Peyer's patch (tissue), 4 donors: Measurements from ENCODE around the gene G6PC1. TPM values are rescaled to one million over a fixed set of nuclear protein-coding genes. Genes with fewer than 3 reads are reported as not detected.
A peak's percentile ranks its signal among the peaks of the same experiment; 100 is the strongest.
"Not testable (repeated sequence)": the region's sequence is repeated elsewhere in the genome, so short reads cannot be mapped to it uniquely, and the experiment has no call there.

ENCODE experiments used
- DNase-seq, 3 donors: peaks; one replicate each; pipeline ENCODE4 v3.0.0-alpha.2; 2017 to 2019
- H3K27ac ChIP-seq, 4 donors: fragments of 200-600 bp; sonication (generic); one replicate each; pipeline ENCODE4 v1.5.1; 2016 to 2019
- H3K27me3 ChIP-seq, 2 donors: fragments of 200-600 bp; sonication (generic); one replicate each; pipeline ENCODE4 v1.5.1; 2019
- H3K36me3 ChIP-seq, 3 donors: fragments of 200-600 bp; sonication (generic); one replicate each; pipeline ENCODE4 v1.5.1; 2016 to 2019
- H3K4me1 ChIP-seq, 4 donors: fragments of 200-600 bp; sonication (generic); one replicate each; pipeline ENCODE4 v1.5.1; 2016 to 2019
- H3K4me3 ChIP-seq, 4 donors: fragments of 200-600 bp; sonication (generic); 1 replicate in 3 of 4; 2 replicates in 1 of 4; pipeline ENCODE4 v1.5.1; 2016 to 2019; ENCODE audit warnings: mild to moderate bottlenecking in 1 of 4
- H3K9me3 ChIP-seq, 4 donors: fragments of 200-600 bp; sonication (generic); one replicate each; pipeline ENCODE4 v1.5.1; 2016 to 2019; ENCODE audit warnings: mild to moderate bottlenecking in 1 of 4
- POLR2A ChIP-seq, 2 donors: fragments of 450-650 bp; IDR thresholded peaks; one replicate each; pipeline ENCODE4 v1.5.1; 2017; ENCODE audit warnings: antibody characterized with exemption in 2 of 2, mild to moderate bottlenecking in 2 of 2, moderate library complexity in 2 of 2
- total RNA-seq, 4 donors: library from RNA; depleted of rRNA; stranded (reverse); fragments of >200 nt; gene quantifications; one replicate each; pipeline ENCODE4 v1.1.0, GENCODE V29; 2016
- TF ChIP-seq, protein P1 (sequence below), 6 experiments: fragments of 450-650 bp in 4 of 6; fragments of 200-600 bp in 2 of 6; sonication (generic) in 1 of 6; IDR thresholded peaks; one replicate each; pipeline ENCODE4 v1.5.1; 2017 to 2019; ENCODE audit warnings: antibody characterized with exemption in 6 of 6, mild to moderate bottlenecking in 3 of 6, moderate library complexity in 1 of 6

G6PC1 gene
- total RNA-seq, 4 donors from 2014 or later, result 2.5 to 97.8 (median 66.0) TPM

DNA sequence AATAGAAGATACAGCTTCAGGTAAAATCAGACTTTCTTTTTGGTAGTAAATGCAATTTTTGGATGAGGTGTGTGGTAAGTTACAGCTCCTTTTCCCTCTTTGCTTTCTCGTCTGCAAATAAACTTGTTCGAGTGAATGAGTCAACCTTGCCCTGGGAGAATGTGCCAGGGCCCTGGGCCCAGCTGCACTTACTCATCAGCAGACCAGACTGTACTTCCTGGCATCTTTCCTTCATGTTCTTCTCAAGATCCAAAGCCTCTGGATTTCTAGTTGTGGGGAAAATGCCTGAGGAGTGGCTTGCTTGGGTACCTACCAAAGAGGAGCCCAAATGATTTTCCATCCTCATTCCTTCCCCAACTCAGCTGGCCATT is 5.4 kb upstream of the G6PC1 start:
- TF ChIP-seq, protein P1, sequence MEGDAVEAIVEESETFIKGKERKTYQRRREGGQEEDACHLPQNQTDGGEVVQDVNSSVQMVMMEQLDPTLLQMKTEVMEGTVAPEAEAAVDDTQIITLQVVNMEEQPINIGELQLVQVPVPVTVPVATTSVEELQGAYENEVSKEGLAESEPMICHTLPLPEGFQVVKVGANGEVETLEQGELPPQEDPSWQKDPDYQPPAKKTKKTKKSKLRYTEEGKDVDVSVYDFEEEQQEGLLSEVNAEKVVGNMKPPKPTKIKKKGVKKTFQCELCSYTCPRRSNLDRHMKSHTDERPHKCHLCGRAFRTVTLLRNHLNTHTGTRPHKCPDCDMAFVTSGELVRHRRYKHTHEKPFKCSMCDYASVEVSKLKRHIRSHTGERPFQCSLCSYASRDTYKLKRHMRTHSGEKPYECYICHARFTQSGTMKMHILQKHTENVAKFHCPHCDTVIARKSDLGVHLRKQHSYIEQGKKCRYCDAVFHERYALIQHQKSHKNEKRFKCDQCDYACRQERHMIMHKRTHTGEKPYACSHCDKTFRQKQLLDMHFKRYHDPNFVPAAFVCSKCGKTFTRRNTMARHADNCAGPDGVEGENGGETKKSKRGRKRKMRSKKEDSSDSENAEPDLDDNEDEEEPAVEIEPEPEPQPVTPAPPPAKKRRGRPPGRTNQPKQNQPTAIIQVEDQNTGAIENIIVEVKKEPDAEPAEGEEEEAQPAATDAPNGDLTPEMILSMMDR (IDR thresholded peaks at IDR 0.05), result no peak
- no peak for TF ChIP-seq POLR2A (IDR thresholded peaks at IDR 0.05)
- Histone ChIP-seq H3K9me3 (no peaks in the 10 kb centered on the region), H3K27me3 (no peaks in the 10 kb centered on the region), H3K4me3 (no peak overlapping the region), H3K27ac (peak overlapping the region in 3 of 4 donors; percentile 9 to 79 (median 76)), H3K4me1 (peaks cover 0 to 38% (median 7%) of the 10 kb centered on the region in 4 donors), H3K36me3 (no peaks in the 10 kb centered on the region)
- DNase-seq, result peak in 2 of 3 donors; percentile 69 to 80

DNA sequence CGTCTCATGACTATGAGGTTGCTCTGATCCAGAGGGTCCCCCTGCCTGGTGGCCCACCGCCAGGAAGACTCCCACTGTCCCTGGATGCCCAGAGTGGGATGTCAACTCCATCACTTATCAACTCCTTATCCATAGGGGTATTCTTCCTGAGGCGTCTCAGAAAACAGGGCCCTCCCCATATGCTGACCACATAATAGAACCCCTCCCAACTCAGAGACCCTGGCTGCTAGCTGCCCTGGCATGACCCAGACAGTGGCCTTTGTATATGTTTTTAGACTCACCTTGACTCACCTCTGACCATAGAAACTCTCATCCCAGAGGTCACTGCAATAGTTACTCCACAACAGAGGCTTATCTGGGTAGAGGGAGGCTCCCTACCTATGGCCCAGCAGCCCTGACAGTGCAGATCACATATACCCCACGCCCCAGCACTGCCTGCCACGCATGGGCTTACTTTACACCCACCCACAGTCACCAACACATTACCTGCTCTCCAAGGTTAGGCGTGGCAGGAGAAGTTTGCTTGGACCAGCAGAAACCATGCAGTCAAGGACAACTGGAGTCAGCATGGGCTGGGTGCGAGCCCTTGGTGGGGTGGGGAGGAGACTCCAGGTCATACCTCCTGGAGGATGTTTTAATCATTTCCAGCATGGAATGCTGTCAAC is 2.3 kb upstream of the G6PC1 start:
- peak in 2 of 3 donors; percentile 64 to 72 for DNase-seq
- Histone ChIP-seq H3K9me3 (no peaks in the 10 kb centered on the region), H3K4me3 (no peak overlapping the region), H3K4me1 (peaks cover 0 to 25% (median 5%) of the 10 kb centered on the region in 4 donors), H3K36me3 (no peaks in the 10 kb centered on the region), H3K27ac (peak overlapping the region in 1 of 4 donors; percentile 56), H3K27me3 (no peaks in the 10 kb centered on the region)
- TF ChIP-seq, protein P1 (IDR thresholded peaks at IDR 0.05), result no peak
- TF ChIP-seq POLR2A (IDR thresholded peaks at IDR 0.05), result no peak

DNA sequence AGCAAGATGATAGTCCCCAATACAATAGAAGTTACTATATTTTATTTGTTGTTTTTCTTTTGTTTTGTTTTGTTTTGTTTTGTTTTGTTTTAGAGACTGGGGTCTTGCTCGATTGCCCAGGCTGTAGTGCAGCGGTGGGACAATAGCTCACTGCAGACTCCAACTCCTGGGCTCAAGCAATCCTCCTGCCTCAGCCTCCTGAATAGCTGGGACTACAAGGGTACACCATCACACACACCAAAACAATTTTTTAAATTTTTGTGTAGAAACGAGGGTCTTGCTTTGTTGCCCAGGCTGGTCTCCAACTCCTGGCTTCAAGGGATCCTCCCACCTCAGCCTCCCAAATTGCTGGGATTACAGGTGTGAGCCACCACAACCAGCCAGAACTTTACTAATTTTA is 618 bp upstream of the G6PC1 start:
- Histone ChIP-seq H3K4me1 (peaks cover 0 to 10% (median 0%) of the 10 kb centered on the region in 4 donors), H3K27ac (peak overlapping the region in 2 of 4 donors; percentile 1 to 36)
- not testable (repeated sequence) for DNase-seq, H3K9me3 ChIP-seq, H3K4me3 ChIP-seq, H3K36me3 ChIP-seq, H3K27me3 ChIP-seq

DNA sequence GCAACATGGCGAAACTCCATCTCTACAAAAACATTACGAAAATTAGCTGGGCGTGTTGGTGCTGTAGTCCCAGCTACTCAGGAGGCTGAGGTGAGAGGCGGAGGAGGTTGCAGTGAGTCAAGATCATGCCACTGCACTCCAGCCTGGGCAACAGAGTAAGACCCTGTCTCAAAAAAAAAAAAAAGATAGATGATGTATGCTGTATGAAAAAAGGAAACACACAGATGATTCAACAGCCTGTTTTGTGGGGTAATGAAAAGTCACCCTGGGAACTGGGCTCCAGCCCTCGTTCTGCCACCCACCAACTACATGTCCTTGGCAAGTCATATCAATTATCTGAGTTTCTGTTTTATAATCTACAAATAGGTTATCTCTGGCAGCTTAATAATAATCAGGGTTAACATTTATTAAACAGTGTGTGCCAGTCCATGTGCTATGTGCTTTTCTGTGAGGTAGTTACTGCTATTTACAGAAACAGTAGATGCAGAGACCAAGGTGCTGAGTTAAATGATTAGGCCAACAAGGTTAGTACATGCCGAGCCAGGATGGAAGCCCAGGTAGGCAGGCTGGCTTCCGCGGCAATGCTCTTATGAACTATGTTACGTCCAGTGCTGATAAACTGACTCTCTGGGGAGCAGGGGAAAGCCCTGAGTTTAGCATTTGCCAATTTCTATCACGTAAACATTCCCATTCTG is 1.1 kb downstream of the G6PC1 start:
- H3K27me3 ChIP-seq, result no peaks in the 10 kb centered on the region
- no peaks in the 10 kb centered on the region for H3K9me3 ChIP-seq
- no peaks in the 10 kb centered on the region for H3K4me1 ChIP-seq
- no peaks in the 10 kb centered on the region for H3K36me3 ChIP-seq
- no peak for DNase-seq
- H3K4me3 ChIP-seq, result peak overlapping the region in 2 of 4 donors; percentile 48 to 49
- H3K27ac ChIP-seq, result no peak overlapping the region
- TF ChIP-seq, protein P1 (IDR thresholded peaks at IDR 0.05), result no peak

DNA sequence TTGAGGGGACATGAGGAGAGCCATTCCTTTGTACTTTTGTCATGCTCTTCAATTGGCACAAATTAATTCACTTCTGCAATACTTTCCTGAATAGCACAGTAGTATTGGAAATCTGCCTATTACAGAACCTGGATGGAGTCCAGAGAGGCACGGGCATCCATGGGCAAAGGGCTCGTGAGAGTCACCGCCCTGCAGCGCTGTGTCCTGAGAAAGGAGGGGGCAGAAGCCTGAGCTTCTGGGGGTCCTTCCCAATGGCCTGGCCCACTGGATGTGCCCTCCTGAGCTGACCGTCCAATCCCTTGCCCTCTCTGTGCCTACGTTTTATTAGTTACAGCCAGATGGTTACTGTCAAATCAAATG is 3.5 kb downstream of the G6PC1 start:
- Histone ChIP-seq H3K4me1 (no peaks in the 10 kb centered on the region), H3K27me3 (no peaks in the 10 kb centered on the region), H3K4me3 (peak overlapping the region in 1 of 4 donors; percentile 3), H3K27ac (no peak overlapping the region), H3K9me3 (no peaks in the 10 kb centered on the region), H3K36me3 (no peaks in the 10 kb centered on the region)
- TF ChIP-seq, protein P1 (IDR thresholded peaks at IDR 0.05), result no peak
- TF ChIP-seq POLR2A (IDR thresholded peaks at IDR 0.05), result no peak
- no peak for DNase-seq

DNA sequence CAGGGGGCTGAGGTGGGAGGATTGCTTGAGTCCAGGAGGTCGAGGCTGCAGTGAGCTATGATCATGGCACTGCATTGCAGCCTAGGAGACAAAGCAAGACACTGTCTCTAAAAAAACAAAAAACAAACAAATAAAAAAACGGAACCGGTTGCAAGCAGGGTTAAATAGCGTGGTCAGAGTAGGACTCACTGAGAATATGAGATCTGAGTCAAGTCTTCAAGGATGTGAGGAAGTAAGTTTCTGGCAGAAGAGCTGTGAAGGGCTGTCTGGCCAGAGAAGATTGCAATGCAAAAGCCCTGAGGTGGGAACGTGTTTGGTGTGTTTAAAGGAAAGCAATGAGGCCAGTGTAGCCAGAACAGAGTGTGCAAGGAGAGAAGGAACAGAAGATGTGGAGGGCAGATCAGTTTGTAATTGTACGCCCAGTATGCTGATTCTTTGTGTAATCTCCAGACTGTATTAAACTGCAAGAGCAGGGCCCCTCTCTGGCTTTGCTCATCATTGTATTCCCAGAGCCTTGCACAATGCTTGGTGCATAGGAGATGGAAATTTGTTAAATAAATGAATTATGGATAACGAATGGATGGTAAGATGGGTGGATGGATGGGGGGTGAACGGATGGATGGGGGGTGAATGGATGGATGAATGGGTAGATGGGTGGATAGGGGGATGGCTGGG is 6.3 kb downstream of the G6PC1 start:
- H3K27me3 ChIP-seq, result peaks cover 0 to 3% of the 10 kb centered on the region in 2 donors
- no peaks in the 10 kb centered on the region for H3K9me3 ChIP-seq
- no peak for DNase-seq
- TF ChIP-seq POLR2A (IDR thresholded peaks at IDR 0.05), result no peak
- TF ChIP-seq, protein P1 (IDR thresholded peaks at IDR 0.05), result no peak
- H3K36me3 ChIP-seq, result peaks cover 0 to 8% (median 0%) of the 10 kb centered on the region in 3 donors
- H3K4me3 ChIP-seq, result no peak overlapping the region
- no peaks in the 10 kb centered on the region for H3K4me1 ChIP-seq
- no peak overlapping the region for H3K27ac ChIP-seq
